ENCODE results near the gene PPP2R5C. TPM values are rescaled to one million over a fixed set of nuclear protein-coding genes. Genes with fewer than 3 reads are reported as not detected.
"Not testable (repeated sequence)": the region's sequence is repeated elsewhere in the genome, so short reads cannot be mapped to it uniquely, and the experiment has no call there.

Gene PPP2R5C
- total RNA-seq, 1 experiment from 2014 or later = 80.3 TPM

GRCh38 chr14:101797856-101798255 is 36.3 kb downstream of the PPP2R5C start:
- Histone ChIP-seq H3K36me3 (ENCODE audit: control insufficient read depth, insufficient read depth, low read length) (no peaks in the 10 kb centered on the region), H3K9me3 (ENCODE audit: control insufficient read depth, insufficient read depth, low read depth, low read length) (no peaks in the 10 kb centered on the region), H3K4me3 (ENCODE audit: low read depth in 2 of 2, low read length in 2 of 2) (no peak overlapping the region), H3K27ac (ENCODE audit: low read length) (no peak overlapping the region), H3K27me3 (ENCODE audit: control insufficient read depth, insufficient read depth, low read length) (no peaks in the 10 kb centered on the region), H3K4me1 (ENCODE audit: control insufficient read depth, insufficient read depth, low read length) (no peaks in the 10 kb centered on the region)
- ATAC-seq (no peak), DNase-seq (ENCODE audit: low read depth, low spot score) (no peak)
- intact Hi-C loops (cut with micrococcal nuclease; ENCODE audit: unreplicated experiment) (no loop called here), in situ Hi-C loops (cut with HindIII; ENCODE audit: low pct_unique_long_range_greater_than_20kb, low sequenced_read_pairs) (no loop called here)
- ChIA-PET POLR2A (interaction anchor here (0.9 kb wide), 1 partner anchor 12 kb away, joined by 5 read pairs; no protein-coding TSS in a partner anchor), CTCF (no interaction called here)
- BruUV-seq (replicated peaks) = no TSS peak
- TF ChIP-seq TCF7L2 (IDR thresholded peaks at IDR 0.05; ENCODE audit: low read depth, low read length) (no peak), REST (IDR thresholded peaks at IDR 0.05; ENCODE audit: insufficient read depth in 1 of 2, low read depth in 2 of 2, low read length in 1 of 2) (no peak)
- TF ChIP-seq, protein P1, sequence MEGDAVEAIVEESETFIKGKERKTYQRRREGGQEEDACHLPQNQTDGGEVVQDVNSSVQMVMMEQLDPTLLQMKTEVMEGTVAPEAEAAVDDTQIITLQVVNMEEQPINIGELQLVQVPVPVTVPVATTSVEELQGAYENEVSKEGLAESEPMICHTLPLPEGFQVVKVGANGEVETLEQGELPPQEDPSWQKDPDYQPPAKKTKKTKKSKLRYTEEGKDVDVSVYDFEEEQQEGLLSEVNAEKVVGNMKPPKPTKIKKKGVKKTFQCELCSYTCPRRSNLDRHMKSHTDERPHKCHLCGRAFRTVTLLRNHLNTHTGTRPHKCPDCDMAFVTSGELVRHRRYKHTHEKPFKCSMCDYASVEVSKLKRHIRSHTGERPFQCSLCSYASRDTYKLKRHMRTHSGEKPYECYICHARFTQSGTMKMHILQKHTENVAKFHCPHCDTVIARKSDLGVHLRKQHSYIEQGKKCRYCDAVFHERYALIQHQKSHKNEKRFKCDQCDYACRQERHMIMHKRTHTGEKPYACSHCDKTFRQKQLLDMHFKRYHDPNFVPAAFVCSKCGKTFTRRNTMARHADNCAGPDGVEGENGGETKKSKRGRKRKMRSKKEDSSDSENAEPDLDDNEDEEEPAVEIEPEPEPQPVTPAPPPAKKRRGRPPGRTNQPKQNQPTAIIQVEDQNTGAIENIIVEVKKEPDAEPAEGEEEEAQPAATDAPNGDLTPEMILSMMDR (IDR thresholded peaks at IDR 0.05) = no peak

GRCh38 chr14:101804373-101804772 is 42.9 kb downstream of the PPP2R5C start:
- intact Hi-C loops (cut with micrococcal nuclease; ENCODE audit: unreplicated experiment); DNase-seq (ENCODE audit: low read depth, low spot score); H3K36me3 ChIP-seq (ENCODE audit: control insufficient read depth, insufficient read depth, low read length); POLR2A ChIA-PET; H3K27me3 ChIP-seq (ENCODE audit: control insufficient read depth, insufficient read depth, low read length); in situ Hi-C loops (cut with HindIII; ENCODE audit: low pct_unique_long_range_greater_than_20kb, low sequenced_read_pairs); H3K9me3 ChIP-seq (ENCODE audit: control insufficient read depth, insufficient read depth, low read depth, low read length); H3K27ac ChIP-seq (ENCODE audit: low read length); CTCF ChIA-PET; H3K4me3 ChIP-seq (ENCODE audit: low read depth in 2 of 2, low read length in 2 of 2); BruUV-seq (replicated peaks); ATAC-seq: not testable (repeated sequence)
- H3K4me1 ChIP-seq (ENCODE audit: control insufficient read depth, insufficient read depth, low read length) = peaks cover 11% of the 10 kb centered on the region

DNA sequence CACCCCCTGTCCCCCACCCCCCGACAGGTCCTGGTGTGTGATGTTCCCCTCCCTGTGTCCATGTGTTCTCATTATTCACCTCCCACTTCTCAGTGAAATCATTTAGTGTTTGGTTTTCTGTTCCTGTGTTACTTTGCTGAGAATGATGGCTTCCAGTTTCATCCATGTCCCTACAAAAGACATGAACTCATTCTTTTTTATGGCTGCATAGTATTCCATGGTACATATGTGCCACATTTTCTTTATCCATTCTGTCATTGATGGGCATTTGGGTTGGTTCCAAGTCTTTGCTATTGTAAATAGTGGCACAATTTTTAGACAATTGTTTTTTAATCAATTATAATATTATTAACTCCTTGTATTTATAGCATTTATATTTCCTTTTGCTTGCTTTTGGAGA is 44.7 kb downstream of the PPP2R5C start:
- H3K4me3 ChIP-seq (ENCODE audit: low read depth in 2 of 2, low read length in 2 of 2); intact Hi-C loops (cut with micrococcal nuclease; ENCODE audit: unreplicated experiment); ATAC-seq; H3K36me3 ChIP-seq (ENCODE audit: control insufficient read depth, insufficient read depth, low read length); BruUV-seq (replicated peaks); POLR2A ChIA-PET; DNase-seq (ENCODE audit: low read depth, low spot score); in situ Hi-C loops (cut with HindIII; ENCODE audit: low pct_unique_long_range_greater_than_20kb, low sequenced_read_pairs); H3K9me3 ChIP-seq (ENCODE audit: control insufficient read depth, insufficient read depth, low read depth, low read length); H3K27ac ChIP-seq (ENCODE audit: low read length); H3K27me3 ChIP-seq (ENCODE audit: control insufficient read depth, insufficient read depth, low read length); CTCF ChIA-PET: not testable (repeated sequence)
- peaks cover 11% of the 10 kb centered on the region for H3K4me1 ChIP-seq (ENCODE audit: control insufficient read depth, insufficient read depth, low read length)
